Measurements from ENCODE around the gene KRTAP4-1.
"Not testable (repeated sequence)": the region's sequence is repeated elsewhere in the genome, so short reads cannot be mapped to it uniquely, and the experiment has no call there.

The KRTAP4-1 gene

GRCh38 chr17:41190328-41190727 lies 5.6 kb upstream of the KRTAP4-1 start:
- Histone ChIP-seq H3K4me1 (ENCODE audit: insufficient read depth, low read length) (no peaks in the 10 kb centered on the region), H2AFZ (ENCODE audit: low read depth, low read length) (no peak overlapping the region), H3K4me3 (ENCODE audit: low read length) (no peak overlapping the region), H3K27me3 (ENCODE audit: insufficient read depth, low read length) (no peaks in the 10 kb centered on the region), H3K9me3 (ENCODE audit: low read length) (no peaks in the 10 kb centered on the region), H3K36me3 (ENCODE audit: insufficient read depth, low read length) (no peaks in the 10 kb centered on the region)

GRCh38 chr17:41189837-41190318 lies 5.2 kb upstream of the KRTAP4-1 start, which contains the start of gene KRTAP9-1:
KRTAP9-1 (plus strand) TSS chr17:41189887; CDS start chr17:41189887, 0 bp downstream.
- not testable (repeated sequence) for H3K4me3 ChIP-seq (ENCODE audit: low read length); H3K4me1 ChIP-seq (ENCODE audit: insufficient read depth, low read length); H3K27me3 ChIP-seq (ENCODE audit: insufficient read depth, low read length); H3K36me3 ChIP-seq (ENCODE audit: insufficient read depth, low read length); H2AFZ ChIP-seq (ENCODE audit: low read depth, low read length); H3K9me3 ChIP-seq (ENCODE audit: low read length)

- Histone ChIP-seq H3K4me3 (ENCODE audit: low read length) (no peak overlapping the region), H3K4me1 (ENCODE audit: insufficient read depth, low read length) (no peaks in the 10 kb centered on the region), H3K36me3 (ENCODE audit: insufficient read depth, low read length) (no peaks in the 10 kb centered on the region), H3K9me3 (ENCODE audit: low read length) (no peaks in the 10 kb centered on the region), H2AFZ (ENCODE audit: low read depth, low read length) (no peak overlapping the region), H3K27me3 (ENCODE audit: insufficient read depth, low read length) (no peaks in the 10 kb centered on the region)
Measured at GRCh38 chr17:41186872-41187271, 2.2 kb upstream of the KRTAP4-1 start.

GRCh38 chr17:41185001-41185400 lies 290 bp upstream of the KRTAP4-1 start:
- H3K36me3 ChIP-seq (ENCODE audit: insufficient read depth, low read length), result no peaks in the 10 kb centered on the region
- no peak overlapping the region for H3K4me3 ChIP-seq (ENCODE audit: low read length)
- H3K4me1 ChIP-seq (ENCODE audit: insufficient read depth, low read length), result no peaks in the 10 kb centered on the region
- H2AFZ ChIP-seq (ENCODE audit: low read depth, low read length), result no peak overlapping the region
- H3K9me3 ChIP-seq (ENCODE audit: low read length), result no peaks in the 10 kb centered on the region
- no peaks in the 10 kb centered on the region for H3K27me3 ChIP-seq (ENCODE audit: insufficient read depth, low read length)

- Histone ChIP-seq H3K36me3 (ENCODE audit: insufficient read depth, low read length) (no peaks in the 10 kb centered on the region), H2AFZ (ENCODE audit: low read depth, low read length) (no peak overlapping the region), H3K27me3 (ENCODE audit: insufficient read depth, low read length) (peaks cover 5% of the 10 kb centered on the region), H3K9me3 (ENCODE audit: low read length) (no peaks in the 10 kb centered on the region), H3K4me1 (ENCODE audit: insufficient read depth, low read length) (no peaks in the 10 kb centered on the region), H3K4me3 (ENCODE audit: low read length) (no peak overlapping the region)
Measured at GRCh38 chr17:41178843-41179616, 5.7 kb downstream of the KRTAP4-1 start.

GRCh38 chr17:41178341-41178740 lies 6.4 kb downstream of the KRTAP4-1 start:
- H3K4me3 ChIP-seq (ENCODE audit: low read length), result no peak overlapping the region
- no peaks in the 10 kb centered on the region for H3K9me3 ChIP-seq (ENCODE audit: low read length)
- no peaks in the 10 kb centered on the region for H3K4me1 ChIP-seq (ENCODE audit: insufficient read depth, low read length)
- no peak overlapping the region for H2AFZ ChIP-seq (ENCODE audit: low read depth, low read length)
- H3K36me3 ChIP-seq (ENCODE audit: insufficient read depth, low read length), result no peaks in the 10 kb centered on the region
- peaks cover 5% of the 10 kb centered on the region for H3K27me3 ChIP-seq (ENCODE audit: insufficient read depth, low read length)

GRCh38 chr17:41177727-41178271 lies 6.9 kb downstream of the KRTAP4-1 start, which contains the start of gene KRTAP4-2:
KRTAP4-2 (minus strand) TSS chr17:41178221; CDS start chr17:41178164, 57 bp downstream.
- Histone ChIP-seq H3K4me3 (ENCODE audit: low read length) (no peak within 1 kb of the TSS), H3K36me3 (ENCODE audit: insufficient read depth, low read length) (no peaks in the 10 kb centered on the region), H3K4me1 (ENCODE audit: insufficient read depth, low read length) (no peaks in the 10 kb centered on the region), H2AFZ (ENCODE audit: low read depth, low read length) (no peak within 1 kb of the TSS), H3K9me3 (ENCODE audit: low read length) (no peaks in the 10 kb centered on the region), H3K27me3 (ENCODE audit: insufficient read depth, low read length) (peaks cover 5% of the 10 kb centered on the region)

- Histone ChIP-seq H3K4me3 (ENCODE audit: low read length) (no peak overlapping the region), H2AFZ (ENCODE audit: low read depth, low read length) (no peak overlapping the region), H3K36me3 (ENCODE audit: insufficient read depth, low read length) (no peaks in the 10 kb centered on the region), H3K27me3 (ENCODE audit: insufficient read depth, low read length) (peaks cover 5% of the 10 kb centered on the region), H3K9me3 (ENCODE audit: low read length) (no peaks in the 10 kb centered on the region), H3K4me1 (ENCODE audit: insufficient read depth, low read length) (no peaks in the 10 kb centered on the region)
Measured at GRCh38 chr17:41176744-41177387, 7.8 kb downstream of the KRTAP4-1 start.

GRCh38 chr17:41171886-41172285 lies 12.8 kb downstream of the KRTAP4-1 start:
- H3K9me3 ChIP-seq (ENCODE audit: low read length), result no peaks in the 10 kb centered on the region
- H3K27me3 ChIP-seq (ENCODE audit: insufficient read depth, low read length), result no peaks in the 10 kb centered on the region
- no peaks in the 10 kb centered on the region for H3K4me1 ChIP-seq (ENCODE audit: insufficient read depth, low read length)
- no peaks in the 10 kb centered on the region for H3K36me3 ChIP-seq (ENCODE audit: insufficient read depth, low read length)
- H3K4me3 ChIP-seq (ENCODE audit: low read length), result no peak overlapping the region
- no peak overlapping the region for H2AFZ ChIP-seq (ENCODE audit: low read depth, low read length)

- no peaks in the 10 kb centered on the region for H3K36me3 ChIP-seq (ENCODE audit: insufficient read depth, low read length)
- no peak within 1 kb of the TSS for H3K4me3 ChIP-seq (ENCODE audit: low read length)
- H2AFZ ChIP-seq (ENCODE audit: low read depth, low read length), result no peak within 1 kb of the TSS
- H3K27me3 ChIP-seq (ENCODE audit: insufficient read depth, low read length), result no peaks in the 10 kb centered on the region
- H3K9me3 ChIP-seq (ENCODE audit: low read length), result no peaks in the 10 kb centered on the region
- H3K4me1 ChIP-seq (ENCODE audit: insufficient read depth, low read length), result no peaks in the 10 kb centered on the region
Measured at GRCh38 chr17:41168121-41168520, 16.6 kb downstream of the KRTAP4-1 start, which contains the start of gene KRTAP4-3. KRTAP4-3 (minus strand) TSS chr17:41168221; CDS start chr17:41168172, 49 bp downstream.

GRCh38 chr17:41167561-41167960 lies 17.1 kb downstream of the KRTAP4-1 start:
- H3K4me1 ChIP-seq (ENCODE audit: insufficient read depth, low read length), result no peaks in the 10 kb centered on the region
- no peaks in the 10 kb centered on the region for H3K27me3 ChIP-seq (ENCODE audit: insufficient read depth, low read length)
- no peaks in the 10 kb centered on the region for H3K36me3 ChIP-seq (ENCODE audit: insufficient read depth, low read length)
- no peaks in the 10 kb centered on the region for H3K9me3 ChIP-seq (ENCODE audit: low read length)
- H3K4me3 ChIP-seq (ENCODE audit: low read length), result no peak overlapping the region
- no peak overlapping the region for H2AFZ ChIP-seq (ENCODE audit: low read depth, low read length)

GRCh38 chr17:41163828-41164227 lies 20.9 kb downstream of the KRTAP4-1 start:
- no peak overlapping the region for H2AFZ ChIP-seq (ENCODE audit: low read depth, low read length)
- no peaks in the 10 kb centered on the region for H3K4me1 ChIP-seq (ENCODE audit: insufficient read depth, low read length)
- no peaks in the 10 kb centered on the region for H3K27me3 ChIP-seq (ENCODE audit: insufficient read depth, low read length)
- H3K4me3 ChIP-seq (ENCODE audit: low read length), result no peak overlapping the region
- H3K9me3 ChIP-seq (ENCODE audit: low read length), result no peaks in the 10 kb centered on the region
- no peaks in the 10 kb centered on the region for H3K36me3 ChIP-seq (ENCODE audit: insufficient read depth, low read length)

- Histone ChIP-seq H2AFZ (ENCODE audit: low read depth, low read length) (no peak within 1 kb of the TSS), H3K27me3 (ENCODE audit: insufficient read depth, low read length) (no peaks in the 10 kb centered on the region), H3K4me1 (ENCODE audit: insufficient read depth, low read length) (no peaks in the 10 kb centered on the region), H3K9me3 (ENCODE audit: low read length) (no peaks in the 10 kb centered on the region), H3K4me3 (ENCODE audit: low read length) (no peak within 1 kb of the TSS), H3K36me3 (ENCODE audit: insufficient read depth, low read length) (no peaks in the 10 kb centered on the region)
Measured at GRCh38 chr17:41160648-41161047, 24.1 kb downstream of the KRTAP4-1 start, which contains the start of gene KRTAP4-4. KRTAP4-4 (minus strand) TSS chr17:41160748; CDS start chr17:41160691, 57 bp downstream.
